Right renal pelvis (tissue), 4 donors: ENCODE data around the gene LRRC28. TPM values are rescaled to one million over a fixed set of nuclear protein-coding genes. Genes with fewer than 3 reads are reported as not detected.
A peak's percentile ranks its signal among the peaks of the same experiment; 100 is the strongest.

Experiments
- DNase-seq, 4 donors: peaks; one replicate each; pipeline ENCODE4 v3.0.0-alpha.2; 2013; ENCODE audit warnings: low read depth in 4 of 4, low spot score in 3 of 4, missing footprints in 1 of 4
- polyA plus RNA-seq, 4 donors: library from polyadenylated mRNA; unstranded; fragments of 120-200 nt; gene quantifications; one replicate each; pipeline ENCODE4 v1.2.1, GENCODE V29; 2013; ENCODE audit not compliant: insufficient read length in 4 of 4

Gene LRRC28
- polyA plus RNA-seq, 4 donors, result 34.5 to 41.2 (median 38.4) TPM

- DNase-seq, result no peak
These were observed 45.1 kb downstream of the LRRC28 start for GRCh38 chr15:99296386-99296785.

GRCh38 chr15:99303907-99304306 is 52.6 kb downstream of the LRRC28 start:
- DNase-seq, result peak in 2 of 4 donors; percentile 18 to 36

DNA sequence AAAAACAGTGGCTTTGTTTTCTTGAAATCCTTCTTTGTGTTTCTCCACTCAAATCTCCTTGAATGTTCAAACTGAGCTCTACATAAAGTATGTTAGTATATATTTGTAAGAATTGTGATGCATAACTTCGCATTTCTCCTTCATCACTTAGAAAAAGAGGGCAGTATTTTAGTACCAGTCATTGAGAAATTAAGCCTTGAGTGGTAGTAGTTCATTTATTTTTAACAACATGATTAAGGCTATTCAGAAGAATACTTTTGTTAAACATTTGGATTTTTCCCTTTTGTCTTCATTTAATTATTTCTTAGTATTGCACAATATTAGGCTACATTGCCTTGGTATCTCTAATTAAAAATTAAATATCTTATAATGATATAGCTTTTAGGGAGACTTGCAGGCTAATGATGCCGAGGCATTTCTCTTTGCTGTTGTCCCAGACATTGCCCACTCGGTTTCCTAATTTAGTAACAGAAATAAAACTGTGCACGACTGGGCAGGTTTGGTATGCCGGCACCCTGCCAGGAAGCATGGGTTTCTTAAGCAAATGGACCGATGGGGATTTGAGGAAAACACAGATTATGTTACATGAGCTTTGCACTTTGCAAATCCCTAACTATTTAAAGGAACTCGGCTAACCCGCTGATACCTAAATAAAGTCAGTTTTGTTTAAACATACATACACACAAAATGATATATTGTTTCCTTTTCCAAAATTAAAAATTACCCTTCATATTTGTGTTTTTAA is 54.7 kb downstream of the LRRC28 start:
- peak in 3 of 4 donors; percentile 15 to 59 (median 31) for DNase-seq

DNA sequence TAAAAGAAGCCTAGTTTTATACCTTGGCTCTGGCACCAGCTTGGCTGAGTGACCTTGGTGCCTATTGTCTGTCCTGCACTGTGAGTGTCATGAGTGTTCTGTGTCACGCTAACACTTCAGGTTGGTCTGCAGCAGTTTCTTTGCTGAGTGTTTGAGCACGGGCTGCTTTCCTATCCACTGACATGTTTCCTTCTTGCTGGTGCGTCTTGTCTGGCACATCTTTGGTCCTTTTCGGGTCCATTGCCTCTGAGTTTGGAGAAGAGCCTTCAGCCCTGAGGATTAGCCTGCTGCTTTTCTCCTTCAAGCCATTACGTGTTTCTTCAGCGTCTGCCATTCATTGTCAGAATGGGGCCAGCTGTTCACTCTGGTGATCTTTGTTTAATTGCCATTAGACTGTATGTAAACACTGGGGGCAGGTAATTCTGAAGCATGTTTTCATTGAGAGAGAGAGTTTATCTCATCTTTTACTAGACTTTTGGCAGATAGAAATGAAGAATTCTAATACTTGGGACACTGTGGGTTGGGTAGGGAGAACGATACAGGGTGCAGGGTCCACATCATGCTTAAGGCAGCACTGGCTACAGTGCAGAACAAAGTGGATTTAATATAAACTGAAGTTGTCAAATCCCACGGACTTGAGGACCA is 55.5 kb downstream of the LRRC28 start:
- DNase-seq, result no peak

- DNase-seq, result no peak
These were observed 56.5 kb downstream of the LRRC28 start for GRCh38 chr15:99307735-99308134.

- DNase-seq, result no peak
These were observed 59.5 kb downstream of the LRRC28 start for GRCh38 chr15:99310745-99311144.

GRCh38 chr15:99312228-99312627 is 60.9 kb downstream of the LRRC28 start:
- DNase-seq, result no peak

GRCh38 chr15:99312794-99313193 is 61.5 kb downstream of the LRRC28 start:
- no peak for DNase-seq

DNA sequence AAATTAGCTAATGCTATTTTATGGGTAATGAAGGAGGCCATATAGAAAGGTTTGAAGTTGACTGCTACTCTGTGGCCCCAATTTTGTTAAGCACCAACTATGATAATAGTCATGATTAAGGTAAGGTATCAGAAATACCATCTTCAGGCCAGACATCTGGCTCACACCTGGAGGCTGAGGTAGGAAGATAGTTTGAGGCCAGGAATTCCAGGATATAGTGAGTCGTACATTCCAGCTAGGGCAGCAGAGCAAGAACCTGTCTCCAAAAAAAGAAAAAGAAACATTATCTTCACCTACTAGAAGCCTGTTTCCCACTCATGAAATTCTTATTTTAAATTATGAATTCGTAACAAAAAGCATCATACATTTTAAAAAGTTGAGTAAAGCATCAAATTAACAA is 64.4 kb downstream of the LRRC28 start:
- DNase-seq, result no peak

DNA sequence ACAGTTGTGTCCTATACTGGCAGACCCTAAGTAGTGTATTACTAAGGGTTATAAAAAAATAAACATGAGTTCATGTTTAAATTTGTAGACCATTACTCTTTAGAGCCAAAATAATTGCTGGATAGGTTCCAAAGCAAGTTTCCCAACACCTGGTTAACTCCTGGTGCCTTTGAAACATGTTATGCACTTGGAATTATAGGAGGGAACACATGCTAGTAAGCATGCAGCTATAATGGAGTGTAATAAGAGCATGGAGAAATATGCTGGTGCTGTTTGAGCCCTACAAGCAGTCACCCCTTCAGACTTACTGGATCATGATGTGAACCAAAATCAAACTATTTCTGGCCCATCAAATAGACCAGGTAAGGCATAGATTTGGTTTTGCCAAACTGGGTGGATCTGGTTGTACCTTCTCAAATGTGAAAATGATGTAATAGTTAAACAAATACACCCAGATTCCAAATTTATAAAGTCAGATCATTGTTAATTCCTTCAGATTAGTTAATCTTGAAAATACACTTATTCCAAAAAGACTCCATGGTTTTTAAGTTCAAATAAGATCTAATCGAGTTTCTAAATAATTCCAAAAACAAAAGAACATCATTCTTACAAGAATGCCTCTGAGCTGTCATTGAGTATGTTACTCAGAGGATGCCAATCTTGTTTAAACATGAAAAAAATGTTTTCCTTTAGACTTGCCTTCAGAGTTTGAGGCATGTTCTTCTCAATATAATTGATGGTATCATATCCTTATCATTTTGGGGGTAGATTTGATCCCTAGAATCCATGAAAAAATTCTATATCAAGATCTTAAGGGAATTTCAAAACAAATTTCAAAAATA is 69.3 kb downstream of the LRRC28 start:
- DNase-seq, result no peak

DNA sequence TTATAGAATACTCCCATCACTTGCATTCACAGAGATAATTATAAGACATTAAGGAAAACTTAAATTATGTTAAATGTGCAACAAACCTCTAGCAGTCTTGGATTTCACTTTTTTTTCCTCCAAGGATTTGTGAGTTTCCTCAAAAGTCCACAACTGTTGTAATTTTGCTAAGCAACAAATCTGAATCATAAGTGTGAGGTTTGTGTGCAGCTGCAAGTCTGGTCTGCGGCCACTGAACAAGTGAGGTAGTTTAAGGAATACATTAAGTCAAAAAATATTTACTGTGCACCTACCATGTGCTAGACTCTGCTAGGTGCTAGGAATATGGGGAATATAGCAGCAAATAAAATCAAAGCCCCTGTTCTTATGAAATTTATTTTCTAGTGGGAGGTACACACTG is 70.2 kb downstream of the LRRC28 start:
- no peak for DNase-seq

GRCh38 chr15:99322643-99323405 is 71.5 kb downstream of the LRRC28 start:
- no peak for DNase-seq

- no peak for DNase-seq
These were observed 72.9 kb downstream of the LRRC28 start for GRCh38 chr15:99324082-99324620.

DNA sequence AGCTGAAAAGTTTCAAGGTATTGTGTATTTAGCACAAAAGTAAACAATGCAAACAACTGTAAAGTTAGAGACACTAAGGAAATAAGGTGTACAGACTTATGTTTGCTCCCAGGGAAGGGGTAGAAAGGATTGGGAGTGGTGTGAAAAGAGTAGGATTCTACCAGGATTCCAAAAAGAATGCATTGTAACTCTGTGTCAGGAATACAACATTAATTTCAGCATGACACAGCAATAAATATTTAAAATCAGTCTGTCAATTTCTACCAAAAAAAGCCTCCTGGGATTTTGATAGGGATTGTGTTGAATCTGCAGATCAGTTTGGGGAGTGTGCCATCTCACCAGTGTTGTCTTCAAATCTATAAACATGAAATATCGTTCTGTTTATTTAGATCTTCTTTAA is 73.4 kb downstream of the LRRC28 start:
- DNase-seq, result no peak

DNA sequence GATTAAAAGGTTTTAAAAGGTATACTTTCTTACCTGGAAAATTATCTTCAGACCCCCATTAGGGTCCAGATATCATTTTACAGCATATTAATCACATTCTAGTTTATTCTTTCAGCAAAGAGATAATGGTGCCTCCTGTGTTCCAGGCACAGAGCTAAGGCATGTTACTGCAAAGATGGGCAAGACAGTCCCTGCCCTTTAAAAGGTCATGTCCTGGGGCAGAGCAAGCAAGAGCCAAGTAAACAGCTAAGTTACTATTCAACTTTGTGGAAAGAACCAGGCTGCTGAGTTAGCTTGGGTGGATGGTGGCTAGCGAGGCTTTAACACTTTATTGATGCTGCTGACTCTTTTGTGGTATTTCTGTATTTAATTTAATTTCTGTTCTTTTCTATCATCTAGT is 75.0 kb downstream of the LRRC28 start:
- DNase-seq, result no peak

GRCh38 chr15:99328106-99329072 is 77.1 kb downstream of the LRRC28 start:
- DNase-seq, result no peak

DNA sequence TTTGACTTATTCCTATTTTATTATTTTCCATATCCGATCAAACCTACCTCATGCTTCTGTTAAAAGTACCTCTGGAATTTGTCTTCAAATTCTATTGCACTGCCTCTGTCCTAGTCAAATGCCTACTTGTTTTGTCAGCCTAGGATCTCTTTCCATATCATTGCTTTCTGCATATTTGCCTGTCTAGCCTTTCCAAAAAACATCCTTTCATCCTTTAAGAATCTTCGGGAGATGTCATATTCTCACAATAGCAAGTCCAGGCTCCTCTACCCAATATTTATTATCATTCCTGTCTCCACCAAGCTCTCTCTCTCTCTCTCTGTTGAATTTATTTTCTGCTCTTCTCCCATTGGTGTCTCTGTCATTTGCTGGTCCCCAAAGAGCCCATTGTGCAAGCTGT is 80.1 kb downstream of the LRRC28 start:
- no peak for DNase-seq

- DNase-seq, result no peak
These were observed 82.1 kb downstream of the LRRC28 start for GRCh38 chr15:99333413-99333812.

DNA sequence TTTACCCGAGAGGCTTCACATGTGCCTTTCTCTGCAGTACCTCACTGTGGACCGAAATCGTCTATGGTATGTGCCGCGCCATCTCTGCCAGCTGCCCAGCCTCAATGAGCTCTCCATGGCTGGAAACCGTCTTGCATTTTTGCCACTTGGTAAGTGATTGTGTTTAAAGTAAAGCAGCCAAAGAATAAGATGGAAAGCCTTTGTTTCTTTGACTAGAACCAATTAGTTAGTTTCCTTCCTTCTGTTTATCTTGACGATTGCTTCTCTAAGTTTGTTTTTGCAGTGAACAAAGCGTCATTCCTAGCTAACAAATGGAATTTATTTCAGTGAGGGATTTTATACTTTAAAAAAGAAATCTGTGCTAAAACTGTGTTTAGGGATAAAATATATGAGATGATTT is 82.7 kb downstream of the LRRC28 start:
- DNase-seq, result no peak
